Measurements from ENCODE around the gene REV3L.
"Not testable (repeated sequence)": the region's sequence is repeated elsewhere in the genome, so short reads cannot be mapped to it uniquely, and the experiment has no call there.

The REV3L gene

GRCh38 chr6:111300938-111301800 lies 181.8 kb downstream of the REV3L start:
- DNase-seq (ENCODE audit: low read depth): peak; percentile 31

DNA sequence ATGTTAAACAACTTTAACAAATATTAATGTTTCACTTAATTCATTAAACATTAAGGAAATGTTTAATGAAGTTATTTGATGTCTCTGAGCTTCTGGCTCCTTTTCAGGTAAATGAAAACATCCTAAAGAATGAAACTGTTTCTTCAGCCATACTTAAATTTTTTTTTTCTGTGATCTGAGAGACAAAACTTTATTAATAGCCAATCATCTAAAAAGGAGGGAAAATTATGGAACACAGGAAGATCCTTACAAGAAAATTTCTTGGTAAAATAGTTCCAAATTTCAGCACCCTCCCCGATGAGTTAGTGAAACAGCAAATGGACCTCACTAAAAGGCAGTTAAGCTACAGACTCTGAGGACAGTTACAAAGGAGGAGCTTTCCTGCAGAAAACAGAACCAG lies 185.2 kb downstream of the REV3L start:
- no peak for DNase-seq (ENCODE audit: low read depth)

DNA sequence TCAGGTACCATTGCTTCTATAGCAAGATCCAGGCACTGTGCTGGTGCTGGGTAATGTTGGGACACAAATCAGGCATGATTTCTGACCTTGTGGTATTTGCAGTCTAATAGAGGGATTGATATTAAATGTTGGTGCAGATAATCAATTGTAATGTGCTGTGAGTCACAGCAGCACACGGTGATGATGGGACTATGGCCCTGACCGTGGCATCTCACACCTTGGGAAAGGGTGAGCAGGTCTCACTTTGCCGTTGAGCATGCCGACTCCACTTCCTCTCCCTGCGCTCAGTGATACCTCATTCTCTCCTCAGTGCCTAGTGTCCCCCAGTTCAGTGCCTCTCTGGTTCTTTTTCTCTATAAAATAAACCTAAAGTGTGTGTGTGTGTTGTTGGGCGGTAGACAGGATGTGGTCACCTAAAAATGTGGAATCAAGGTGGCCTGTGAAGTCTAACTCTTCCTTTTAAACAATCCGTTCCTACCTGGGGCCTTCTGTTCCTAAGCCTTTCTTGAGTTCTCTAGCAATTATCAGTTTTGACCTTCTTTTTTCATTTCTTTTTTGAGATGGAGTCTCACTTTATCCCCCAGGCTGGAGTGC lies 188.5 kb downstream of the REV3L start:
- DNase-seq (ENCODE audit: low read depth): no peak

DNA sequence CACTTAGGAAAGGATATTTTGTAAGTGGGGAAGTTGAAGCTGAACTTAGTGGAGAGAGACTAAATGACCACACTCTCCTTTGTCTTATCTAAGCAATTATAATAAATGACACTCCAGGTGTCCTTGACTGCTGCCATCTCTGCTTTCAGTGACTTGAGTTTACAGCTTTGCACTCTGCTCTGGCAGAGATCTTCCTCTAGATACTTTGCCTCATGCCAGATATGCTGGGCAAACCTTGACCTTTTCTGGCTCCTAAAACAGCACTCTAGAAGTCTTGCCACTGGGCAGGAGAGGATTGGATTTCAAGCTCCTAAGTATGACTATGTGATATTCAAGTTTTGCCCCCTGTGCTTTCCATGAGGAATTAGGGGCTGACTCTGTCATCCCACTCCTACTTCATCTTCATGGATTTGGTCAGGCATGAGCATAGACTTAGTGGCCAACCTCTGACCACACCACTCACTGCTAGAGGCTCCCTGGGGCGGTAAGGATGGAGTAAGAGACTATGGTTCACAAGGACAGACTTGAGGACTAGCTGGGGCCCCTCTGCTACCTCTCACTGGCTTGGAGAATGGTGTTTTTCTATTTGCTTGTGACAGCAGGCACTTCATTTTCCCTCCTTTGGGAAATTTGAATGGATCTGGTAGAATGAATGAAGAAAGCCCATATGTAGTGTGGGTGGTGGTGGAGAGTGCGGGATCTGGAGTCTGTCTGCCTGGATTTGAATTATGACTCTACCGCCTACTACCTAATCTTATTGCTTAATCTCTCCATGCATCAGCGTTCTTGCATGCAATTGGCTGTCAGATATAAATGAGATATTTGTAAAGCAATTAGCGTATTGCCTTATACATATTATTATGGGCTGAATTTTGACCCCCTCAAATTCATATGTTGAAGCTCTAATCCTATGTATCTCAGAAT lies 191.4 kb downstream of the REV3L start:
- no peak for DNase-seq (ENCODE audit: low read depth)

DNA sequence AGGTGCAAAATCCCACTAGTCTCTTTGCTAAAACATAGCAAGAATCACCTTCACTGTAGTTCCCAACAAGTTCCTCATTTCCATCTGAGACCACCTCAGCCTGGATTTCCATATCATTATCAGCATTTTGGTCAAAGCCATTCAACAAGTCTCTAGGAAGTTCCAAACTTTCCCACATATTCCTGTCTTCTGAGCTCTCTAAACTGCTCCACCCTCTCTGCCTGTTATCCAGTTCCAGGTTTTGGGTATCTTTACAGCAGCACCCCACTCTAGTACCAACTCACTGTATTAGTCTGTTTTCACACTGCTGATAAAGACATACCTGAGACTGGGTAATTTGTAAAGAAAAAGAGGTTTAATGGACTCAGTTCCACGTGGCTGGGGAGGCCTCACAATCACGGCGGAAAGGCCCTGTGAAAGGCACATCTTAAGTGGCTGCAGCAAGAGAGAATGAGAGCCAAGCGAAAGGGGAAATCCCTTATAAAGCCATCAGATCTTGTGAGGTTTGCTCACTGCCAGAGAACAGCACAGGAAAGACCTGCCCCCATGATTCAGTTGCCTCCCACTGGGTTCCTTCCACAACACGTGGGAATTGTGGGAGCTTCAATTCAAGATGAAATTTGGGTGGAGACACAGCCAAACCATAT lies 192.2 kb downstream of the REV3L start:
- peak; percentile 21 for DNase-seq (ENCODE audit: low read depth)

DNA sequence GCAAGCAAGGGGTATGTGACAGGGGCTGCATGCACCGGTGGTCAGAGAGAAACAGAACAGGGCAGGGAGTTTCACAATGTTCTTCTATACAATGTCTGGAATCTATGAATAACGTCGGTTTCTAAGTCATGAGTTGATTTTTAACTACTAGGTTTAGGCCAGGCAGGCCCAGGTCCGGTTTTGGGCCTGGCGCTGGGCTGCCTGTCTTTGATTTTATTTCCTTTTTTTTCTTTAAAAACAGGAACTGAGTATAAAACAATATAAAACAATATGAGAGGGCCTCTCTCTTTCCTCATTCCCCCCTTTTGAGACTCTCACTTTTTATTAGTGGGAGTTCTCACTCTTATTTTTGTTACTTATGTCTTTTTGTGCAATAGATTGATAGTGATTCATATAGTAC lies 198.7 kb downstream of the REV3L start:
- DNase-seq (ENCODE audit: low read depth): not testable (repeated sequence)

GRCh38 chr6:111283707-111284106 lies 199.3 kb downstream of the REV3L start:
- DNase-seq (ENCODE audit: low read depth): no peak

DNA sequence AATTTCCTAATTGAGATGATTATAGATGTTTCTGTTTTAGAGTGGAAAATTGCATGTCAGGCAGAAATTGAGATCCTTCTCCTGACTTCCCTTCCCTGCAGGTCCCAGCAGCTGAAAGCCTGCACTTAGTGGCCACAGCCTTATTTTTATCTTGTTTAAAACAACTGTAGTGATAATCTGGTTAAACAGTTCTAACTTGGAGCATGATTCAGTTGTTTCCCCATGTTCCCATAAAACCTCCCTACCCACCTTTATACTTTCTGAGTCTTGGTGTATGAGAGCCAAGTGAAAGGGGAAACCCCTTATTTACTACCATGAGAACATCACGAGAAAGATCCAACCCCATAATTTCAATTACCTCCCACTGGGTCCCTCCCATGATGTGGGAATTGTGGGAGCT lies 200.5 kb downstream of the REV3L start:
- DNase-seq (ENCODE audit: low read depth): no peak

- DNase-seq (ENCODE audit: low read depth): peak; percentile 50
Measured at GRCh38 chr6:111280445-111280955, 202.5 kb downstream of the REV3L start.

DNA sequence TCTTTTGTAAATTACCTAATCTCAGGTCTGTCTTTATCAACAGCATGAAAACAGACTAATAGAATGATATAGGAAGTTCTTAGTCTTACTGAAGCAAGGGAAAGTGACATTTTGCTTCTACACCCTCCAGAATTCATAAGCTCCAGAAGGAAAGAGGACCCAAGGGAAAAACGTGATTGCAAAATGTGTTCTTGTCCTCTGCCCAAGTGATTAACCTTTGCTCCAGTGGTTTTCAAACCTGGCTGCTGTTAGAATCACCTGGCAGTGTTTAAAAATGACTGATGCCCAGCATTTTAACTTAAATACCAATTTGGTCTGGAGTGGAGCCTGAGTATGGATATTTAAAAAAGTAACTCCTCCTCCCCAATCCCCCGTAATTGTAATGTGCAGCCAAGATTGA lies 204.3 kb downstream of the REV3L start:
- DNase-seq (ENCODE audit: low read depth): no peak

GRCh38 chr6:111277819-111278218 lies 205.2 kb downstream of the REV3L start:
- no peak for DNase-seq (ENCODE audit: low read depth)

DNA sequence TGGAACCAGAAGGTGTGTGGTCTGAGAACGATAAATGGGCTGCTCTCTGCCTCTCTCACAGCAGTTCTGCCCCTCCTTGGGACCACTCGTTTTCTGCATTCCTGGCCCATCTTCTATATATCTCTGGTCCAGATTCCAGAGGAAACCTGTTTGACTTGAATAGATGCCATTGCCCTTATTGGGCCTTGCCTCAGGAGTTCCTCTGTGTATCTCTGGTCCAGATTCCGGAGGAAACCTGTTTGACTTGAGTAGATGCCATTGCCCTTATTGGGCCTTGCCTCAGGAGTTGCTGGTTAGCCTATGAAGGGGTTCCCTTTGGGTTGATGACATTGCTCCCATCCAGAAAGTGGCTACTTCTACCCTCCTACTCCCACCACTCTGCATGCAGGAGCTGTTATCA lies 206.3 kb downstream of the REV3L start:
- no peak for DNase-seq (ENCODE audit: low read depth)

DNA sequence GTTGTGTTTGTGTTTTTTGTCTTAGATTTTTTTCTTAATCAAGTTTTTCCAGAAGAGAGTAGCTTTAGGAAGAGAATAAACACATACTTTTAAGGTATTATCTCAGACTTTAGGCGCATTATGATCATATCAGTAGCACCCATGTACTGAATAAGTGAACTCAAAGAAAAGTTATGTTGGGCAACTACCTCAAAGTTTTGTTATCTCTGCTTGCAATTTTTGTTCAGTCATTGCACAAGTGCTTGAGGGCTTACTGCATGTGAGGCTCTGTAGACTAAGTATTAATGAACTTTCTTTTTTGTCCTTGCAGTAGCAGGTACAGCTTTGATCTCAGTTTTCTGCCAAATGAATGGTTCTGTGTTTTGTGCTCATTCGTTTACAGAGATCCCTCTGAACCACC lies 206.7 kb downstream of the REV3L start:
- DNase-seq (ENCODE audit: low read depth): no peak

- no peak for DNase-seq (ENCODE audit: low read depth)
Measured at GRCh38 chr6:111274593-111275217, 208.3 kb downstream of the REV3L start.

- DNase-seq (ENCODE audit: low read depth): no peak
Measured at GRCh38 chr6:111270121-111270520, 212.9 kb downstream of the REV3L start.

DNA sequence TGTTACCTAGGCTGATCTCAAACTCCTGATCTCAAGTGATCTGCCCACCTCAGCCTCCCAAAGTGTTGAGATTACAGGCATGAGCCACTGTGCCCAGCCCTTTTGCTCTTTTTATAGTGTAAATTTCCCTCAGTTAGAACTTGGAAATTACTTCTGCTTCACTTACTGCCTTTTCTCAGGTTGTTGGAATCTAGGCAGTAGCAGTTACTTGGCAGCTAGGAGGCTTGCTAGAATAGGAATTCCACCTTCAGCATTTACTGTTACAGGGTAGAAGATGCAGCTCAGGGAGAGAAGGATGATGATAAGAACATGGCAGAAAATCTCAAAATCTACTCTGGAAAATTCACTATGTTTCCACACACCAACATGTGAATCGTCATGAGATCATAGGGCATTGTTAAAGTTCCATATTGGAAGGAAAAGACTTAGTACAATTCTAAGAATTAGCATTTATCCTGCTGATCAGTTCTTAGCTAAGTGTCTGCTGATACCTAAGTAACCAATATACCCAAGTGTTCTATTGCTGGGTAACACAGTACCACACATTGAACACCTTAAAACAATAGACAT lies 213.5 kb downstream of the REV3L start:
- no peak for DNase-seq (ENCODE audit: low read depth)

GRCh38 chr6:111267764-111268333 lies 215.2 kb downstream of the REV3L start:
- DNase-seq (ENCODE audit: low read depth): no peak

GRCh38 chr6:111266276-111266675 lies 216.7 kb downstream of the REV3L start:
- no peak for DNase-seq (ENCODE audit: low read depth)

- DNase-seq (ENCODE audit: low read depth): no peak
Measured at GRCh38 chr6:111265842-111266241, 217.2 kb downstream of the REV3L start.

DNA sequence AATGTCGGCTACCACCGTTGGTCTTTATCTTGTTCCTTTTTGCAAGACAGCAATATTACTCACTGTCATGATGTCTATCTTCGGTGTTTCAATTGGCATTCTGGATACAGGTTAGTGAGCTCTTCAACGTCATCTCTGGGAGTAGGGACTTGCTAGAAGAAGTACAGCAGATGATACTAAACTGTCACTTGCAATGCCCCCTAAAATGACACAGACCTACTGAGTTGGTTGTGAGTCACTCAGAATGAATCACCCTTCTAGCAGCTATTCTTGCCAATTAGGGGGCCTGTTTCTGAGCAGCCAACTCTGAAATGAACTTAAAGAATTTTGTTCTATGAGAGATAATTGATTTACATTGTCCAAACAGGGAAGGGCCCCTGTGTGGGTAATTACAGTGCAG lies 219.2 kb downstream of the REV3L start:
- DNase-seq (ENCODE audit: low read depth): peak; percentile 87
